Subcutaneous adipose tissue (tissue), 4 donors: ENCODE data around the gene CSTF3. TPM values are rescaled to one million over a fixed set of nuclear protein-coding genes. Genes with fewer than 3 reads are reported as not detected.

Experiments
- CTCF ChIP-seq: fragments of 450-650 bp; IDR thresholded peaks from one replicate; pipeline ENCODE4 v1.5.1; 2016; ENCODE audit warnings: low read depth, mild to moderate bottlenecking, control low read depth, antibody characterized with exemption, moderate library complexity
- total RNA-seq, 4 donors: library from RNA; depleted of rRNA; stranded (reverse); fragments of >200 nt; gene quantifications; one replicate each; pipeline ENCODE4 v1.1.0, GENCODE V29; 2016

Gene CSTF3
- total RNA-seq, 4 donors from 2014 or later: 10.5 to 20.7 (median 13.4) TPM

GRCh38 chr11:33063326-33063881, 97.9 kb downstream of the CSTF3 start:
- no peak for TF ChIP-seq CTCF

GRCh38 chr11:33062137-33062536, 99.1 kb downstream of the CSTF3 start:
- TF ChIP-seq CTCF: no peak

- TF ChIP-seq CTCF: no peak
Observed at GRCh38 chr11:33060271-33060670, 101.0 kb downstream of the CSTF3 start.

GRCh38 chr11:33059331-33060007, 101.8 kb downstream of the CSTF3 start:
- TF ChIP-seq CTCF: no peak

DNA sequence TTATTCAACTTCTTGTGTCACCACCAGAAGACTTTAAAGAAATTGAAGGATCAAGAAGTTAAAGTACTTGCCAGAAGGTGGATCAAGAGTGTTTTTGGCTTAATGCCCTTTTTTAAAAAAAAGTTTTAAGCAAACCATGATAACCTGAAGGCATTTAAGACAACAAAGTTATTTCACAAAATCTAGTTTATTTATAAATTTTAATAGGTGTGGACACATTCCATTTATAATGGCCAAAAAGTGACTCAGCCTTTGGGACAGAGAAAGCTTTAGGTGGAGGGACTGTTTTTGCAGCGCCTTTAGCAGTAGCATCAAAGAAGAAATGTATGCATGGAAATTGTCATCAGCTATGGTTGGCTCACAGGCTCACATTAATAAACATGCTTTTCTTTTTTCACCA, 104.0 kb downstream of the CSTF3 start:
- no peak for TF ChIP-seq CTCF

GRCh38 chr11:33055375-33055774, 105.9 kb downstream of the CSTF3 start:
- TF ChIP-seq CTCF: no peak

DNA sequence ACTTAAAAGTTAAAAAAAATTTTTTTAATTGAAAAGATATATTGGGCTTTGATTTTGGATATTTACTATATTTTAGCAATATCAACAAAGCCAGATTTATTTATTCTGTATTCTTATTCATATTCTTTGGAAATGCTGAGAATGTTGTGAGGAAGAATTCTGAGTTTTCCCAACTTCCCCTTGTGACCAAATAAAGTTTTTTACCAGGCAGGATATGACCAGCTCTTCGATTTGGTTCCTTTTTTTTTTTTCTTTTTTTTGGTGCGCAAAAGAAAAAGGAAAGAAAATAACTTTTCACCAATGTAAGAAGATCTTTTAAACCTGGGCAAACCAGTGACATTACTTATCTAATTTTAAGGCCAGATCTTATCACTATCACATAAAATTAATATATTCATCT, 109.0 kb downstream of the CSTF3 start:
- no peak for TF ChIP-seq CTCF
